Measurements from ENCODE around the gene PRKCD.

The PRKCD gene

GRCh38 chr3:53168175-53168923 is 7.3 kb downstream of the PRKCD start:
- no CpG with 5 or more reads among the region's 15 CpGs for WGBS, 2 donors (ENCODE audit: extremely low coverage in 2 of 2, insufficient read length in 2 of 2, insufficient replicate concordance in 1 of 2)

GRCh38 chr3:53169045-53169831 is 8.2 kb downstream of the PRKCD start:
- Histone ChIP-seq H2BK120ac (ENCODE audit: low read depth, low read length) (no peak overlapping the region), H3K9ac (ENCODE audit: low read depth, low read length, poor library complexity) (no peak overlapping the region), H3K9me3 (replicated peaks in 1 of 2; ENCODE audit: control insufficient read depth in 2 of 2, insufficient read depth in 1 of 2, low read depth in 1 of 2, low read length in 2 of 2) (no peaks in the 10 kb centered on the region), H2AK5ac (ENCODE audit: low read depth, low read length) (peak overlapping the region; percentile 88), H2AFZ (ENCODE audit: low read length) (peak overlapping the region; percentile 81), H3K4ac (ENCODE audit: low read length) (no peak overlapping the region), H3K4me3 (ENCODE audit: low read length in 2 of 2) (no peak overlapping the region), H3K36me3 (replicated peaks in 1 of 2; ENCODE audit: control insufficient read depth in 2 of 2, insufficient read depth in 2 of 2, low read length in 2 of 2) (no peaks in the 10 kb centered on the region), H2BK12ac (ENCODE audit: low read length) (no peak overlapping the region), H3K27ac (replicated peaks; ENCODE audit: low read length) (no peak overlapping the region), H4K8ac (ENCODE audit: low read depth, low read length) (no peak overlapping the region), H4K91ac (ENCODE audit: low read depth, low read length, poor library complexity) (no peak overlapping the region), H3K14ac (ENCODE audit: low read length) (no peak overlapping the region), H3K27me3 (ENCODE audit: control insufficient read depth in 3 of 3, insufficient read depth in 3 of 3, low read depth in 1 of 3, low read length in 3 of 3) (peaks cover 0 to 22% (median 0%) of the 10 kb centered on the region in 3 experiments), H3K4me2 (ENCODE audit: insufficient read depth, low read length, poor library complexity, severe bottlenecking) (no peak overlapping the region), H2BK5ac (ENCODE audit: low read length) (peak overlapping the region; percentile 33), H3K79me1 (ENCODE audit: low read depth, low read length) (peaks cover 19% of the 10 kb centered on the region), H2BK15ac (ENCODE audit: low read length) (peak overlapping the region; percentile 90), H3K23ac (ENCODE audit: low read depth, low read length, poor library complexity) (no peak overlapping the region), H3K18ac (ENCODE audit: low read length) (peak overlapping the region; percentile 59), H3K4me1 (ENCODE audit: control insufficient read depth in 2 of 2, insufficient read depth in 1 of 2, low read depth in 1 of 2, low read length in 2 of 2) (peaks cover 36 to 41% of the 10 kb centered on the region in 2 donors)
- DNase-seq (ENCODE audit: low spot score) = no peak
- WGBS, 2 donors (ENCODE audit: extremely low coverage in 2 of 2, insufficient read length in 2 of 2, insufficient replicate concordance in 1 of 2) = no CpG with 5 or more reads among the region's 15 CpGs

More at GRCh38 chr3:53168175-53168923, 7.3 kb downstream of the PRKCD start:
- peak overlapping the region; percentile 84 for H3K18ac ChIP-seq (ENCODE audit: low read length)
- peak overlapping the region; percentile 91 for H2AK5ac ChIP-seq (ENCODE audit: low read depth, low read length)
- peak overlapping the region; percentile 90 for H2BK15ac ChIP-seq (ENCODE audit: low read length)
- H3K79me1 ChIP-seq (ENCODE audit: low read depth, low read length) = peaks cover 19% of the 10 kb centered on the region
- H4K8ac ChIP-seq (ENCODE audit: low read depth, low read length) = no peak overlapping the region
- H2BK5ac ChIP-seq (ENCODE audit: low read length) = peak overlapping the region; percentile 33
- peak overlapping the region in 1 of 2 donors; percentile 29 for H3K4me3 ChIP-seq (ENCODE audit: low read length in 2 of 2)
- H3K9me3 ChIP-seq (replicated peaks in 1 of 2; ENCODE audit: control insufficient read depth in 2 of 2, insufficient read depth in 1 of 2, low read depth in 1 of 2, low read length in 2 of 2) = no peaks in the 10 kb centered on the region
- H3K27me3 ChIP-seq (ENCODE audit: control insufficient read depth in 3 of 3, insufficient read depth in 3 of 3, low read depth in 1 of 3, low read length in 3 of 3) = peaks cover 0 to 27% (median 0%) of the 10 kb centered on the region in 3 experiments
- peak overlapping the region; percentile 93 for H2BK12ac ChIP-seq (ENCODE audit: low read length)
- peak overlapping the region; percentile 29 for H3K27ac ChIP-seq (replicated peaks; ENCODE audit: low read length)
- H4K91ac ChIP-seq (ENCODE audit: low read depth, low read length, poor library complexity) = peak overlapping the region; percentile 93
- H3K4me2 ChIP-seq (ENCODE audit: insufficient read depth, low read length, poor library complexity, severe bottlenecking) = no peak overlapping the region
- no peaks in the 10 kb centered on the region for H3K36me3 ChIP-seq (replicated peaks in 1 of 2; ENCODE audit: control insufficient read depth in 2 of 2, insufficient read depth in 2 of 2, low read length in 2 of 2)
- H3K4ac ChIP-seq (ENCODE audit: low read length) = peak overlapping the region; percentile 18
- peak overlapping the region; percentile 3 for H3K14ac ChIP-seq (ENCODE audit: low read length)
- DNase-seq (ENCODE audit: low spot score) = no peak
- H3K23ac ChIP-seq (ENCODE audit: low read depth, low read length, poor library complexity) = peak overlapping the region; percentile 74
- H2AFZ ChIP-seq (ENCODE audit: low read length) = peak overlapping the region; percentile 81
- peaks cover 40 to 42% of the 10 kb centered on the region in 2 donors for H3K4me1 ChIP-seq (ENCODE audit: control insufficient read depth in 2 of 2, insufficient read depth in 1 of 2, low read depth in 1 of 2, low read length in 2 of 2)
- H2BK120ac ChIP-seq (ENCODE audit: low read depth, low read length) = peak overlapping the region; percentile 57
- H3K9ac ChIP-seq (ENCODE audit: low read depth, low read length, poor library complexity) = peak overlapping the region; percentile 64

- Histone ChIP-seq H2AFZ (ENCODE audit: low read length) (no peak overlapping the region), H2BK12ac (ENCODE audit: low read length) (peak overlapping the region; percentile 80)
Observed at GRCh38 chr3:53169832-53170324, 8.9 kb downstream of the PRKCD start.

More at GRCh38 chr3:53169832-53170324, 8.9 kb downstream of the PRKCD start:
- Histone ChIP-seq H3K79me1 (ENCODE audit: low read depth, low read length) (peaks cover 19% of the 10 kb centered on the region), H3K27me3 (ENCODE audit: control insufficient read depth in 3 of 3, insufficient read depth in 3 of 3, low read depth in 1 of 3, low read length in 3 of 3) (peaks cover 0 to 18% (median 0%) of the 10 kb centered on the region in 3 experiments), H2BK120ac (ENCODE audit: low read depth, low read length) (no peak overlapping the region), H3K4ac (ENCODE audit: low read length) (no peak overlapping the region), H3K9ac (ENCODE audit: low read depth, low read length, poor library complexity) (no peak overlapping the region), H3K36me3 (replicated peaks in 1 of 2; ENCODE audit: control insufficient read depth in 2 of 2, insufficient read depth in 2 of 2, low read length in 2 of 2) (no peaks in the 10 kb centered on the region), H3K4me1 (ENCODE audit: control insufficient read depth in 2 of 2, insufficient read depth in 1 of 2, low read depth in 1 of 2, low read length in 2 of 2) (peaks cover 36 to 41% of the 10 kb centered on the region in 2 donors), H2AK5ac (ENCODE audit: low read depth, low read length) (peak overlapping the region; percentile 88), H3K23ac (ENCODE audit: low read depth, low read length, poor library complexity) (no peak overlapping the region), H4K8ac (ENCODE audit: low read depth, low read length) (peak overlapping the region; percentile 86), H4K91ac (ENCODE audit: low read depth, low read length, poor library complexity) (peak overlapping the region; percentile 90), H3K14ac (ENCODE audit: low read length) (no peak overlapping the region), H3K9me3 (replicated peaks in 1 of 2; ENCODE audit: control insufficient read depth in 2 of 2, insufficient read depth in 1 of 2, low read depth in 1 of 2, low read length in 2 of 2) (no peaks in the 10 kb centered on the region), H3K27ac (replicated peaks; ENCODE audit: low read length) (no peak overlapping the region), H3K18ac (ENCODE audit: low read length) (peak overlapping the region; percentile 84), H2BK5ac (ENCODE audit: low read length) (no peak overlapping the region), H2BK15ac (ENCODE audit: low read length) (peak overlapping the region; percentile 89), H3K4me3 (ENCODE audit: low read length in 2 of 2) (no peak overlapping the region), H3K4me2 (ENCODE audit: insufficient read depth, low read length, poor library complexity, severe bottlenecking) (no peak overlapping the region)
- no peak for DNase-seq (ENCODE audit: low spot score)
- no CpG with 5 or more reads among the region's 9 CpGs for whole genome bisulfite sequencing, 2 donors (ENCODE audit: extremely low coverage in 2 of 2, insufficient read length in 2 of 2, insufficient replicate concordance in 1 of 2)
